C4-2B (cell line): ENCODE results near the gene CEACAM6.

ENCODE experiments used
- H3K27ac ChIP-seq: fragments of 450-650 bp; 2 replicates; pipeline ENCODE4 v1.5.1; 2017
- ZFX ChIP-seq: fragments of 450-650 bp; IDR thresholded peaks from 2 replicates; pipeline ENCODE4 v1.6.1; 2017
- TF ChIP-seq, protein P1 (sequence below): fragments of 450-650 bp; conservative IDR thresholded peaks from 2 replicates; pipeline ENCODE4 v1.5.1; 2017; ENCODE audit warnings: mild to moderate bottlenecking

Gene CEACAM6

DNA sequence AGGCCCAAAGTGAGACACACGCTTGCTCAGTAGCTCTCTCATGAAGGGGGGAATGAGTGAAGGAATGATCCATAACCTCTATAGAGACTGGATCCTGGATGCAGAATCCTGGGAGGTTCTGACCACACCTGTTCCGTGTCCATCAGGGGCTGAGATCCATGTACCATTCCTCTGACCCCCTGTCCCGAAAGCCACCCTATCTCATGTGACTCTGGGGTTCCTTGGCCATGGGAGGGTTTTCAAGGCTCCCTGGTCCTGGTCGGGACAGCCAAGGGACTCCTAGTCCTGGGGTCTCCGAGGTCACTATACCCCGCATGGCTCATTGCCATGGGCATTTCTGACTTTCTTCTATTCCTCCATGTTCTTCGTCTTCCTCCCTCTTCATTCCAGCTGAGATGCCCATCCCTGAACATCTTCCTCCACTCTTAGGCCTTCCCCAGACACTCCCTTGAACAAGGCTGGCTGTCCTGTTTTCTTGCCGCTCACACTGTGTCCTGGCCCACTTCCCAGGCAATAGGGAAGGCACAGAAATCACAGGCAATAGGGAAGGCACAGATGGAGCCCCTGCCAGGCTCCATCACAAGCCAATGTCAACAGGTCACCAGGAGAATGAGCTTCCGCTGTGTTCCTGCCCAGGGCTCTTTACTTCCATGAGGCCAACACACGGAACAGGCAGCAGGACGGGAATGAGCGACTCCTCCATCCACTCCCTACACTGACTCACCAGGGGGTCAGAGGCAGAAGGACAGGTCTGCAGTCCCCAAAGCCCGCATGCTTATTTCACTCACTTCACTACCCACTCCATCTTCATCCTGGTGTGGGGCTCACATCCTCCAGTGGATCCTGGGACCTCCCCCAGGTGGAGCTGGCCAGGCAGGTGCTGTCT lies 43.7 kb upstream of the CEACAM6 start:
- TF ChIP-seq ZFX, result no peak
- TF ChIP-seq, protein P1, sequence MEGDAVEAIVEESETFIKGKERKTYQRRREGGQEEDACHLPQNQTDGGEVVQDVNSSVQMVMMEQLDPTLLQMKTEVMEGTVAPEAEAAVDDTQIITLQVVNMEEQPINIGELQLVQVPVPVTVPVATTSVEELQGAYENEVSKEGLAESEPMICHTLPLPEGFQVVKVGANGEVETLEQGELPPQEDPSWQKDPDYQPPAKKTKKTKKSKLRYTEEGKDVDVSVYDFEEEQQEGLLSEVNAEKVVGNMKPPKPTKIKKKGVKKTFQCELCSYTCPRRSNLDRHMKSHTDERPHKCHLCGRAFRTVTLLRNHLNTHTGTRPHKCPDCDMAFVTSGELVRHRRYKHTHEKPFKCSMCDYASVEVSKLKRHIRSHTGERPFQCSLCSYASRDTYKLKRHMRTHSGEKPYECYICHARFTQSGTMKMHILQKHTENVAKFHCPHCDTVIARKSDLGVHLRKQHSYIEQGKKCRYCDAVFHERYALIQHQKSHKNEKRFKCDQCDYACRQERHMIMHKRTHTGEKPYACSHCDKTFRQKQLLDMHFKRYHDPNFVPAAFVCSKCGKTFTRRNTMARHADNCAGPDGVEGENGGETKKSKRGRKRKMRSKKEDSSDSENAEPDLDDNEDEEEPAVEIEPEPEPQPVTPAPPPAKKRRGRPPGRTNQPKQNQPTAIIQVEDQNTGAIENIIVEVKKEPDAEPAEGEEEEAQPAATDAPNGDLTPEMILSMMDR, result no peak
- H3K27ac ChIP-seq, result no peak overlapping the region

DNA sequence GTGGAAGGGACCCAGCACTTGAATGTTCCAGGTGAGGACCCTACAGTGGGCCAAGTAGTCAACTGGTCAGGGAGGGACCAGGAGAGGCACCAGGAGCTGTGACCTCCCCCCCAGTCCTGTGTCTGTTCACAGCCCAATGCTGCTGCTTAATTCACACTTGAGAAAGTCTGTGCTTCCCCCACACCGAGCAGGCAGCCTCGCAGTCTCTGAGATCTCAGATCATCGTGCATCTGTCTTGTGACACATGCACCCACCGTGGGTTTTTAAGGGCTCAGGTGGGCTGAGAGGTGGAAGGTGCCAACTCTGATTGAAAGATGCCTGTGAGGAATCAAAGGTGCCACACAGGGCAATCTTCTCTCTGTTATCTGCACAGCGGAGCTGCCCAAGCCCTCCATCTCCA lies 40.7 kb upstream of the CEACAM6 start:
- H3K27ac ChIP-seq, result no peak overlapping the region
- TF ChIP-seq, protein P1, result no peak
- TF ChIP-seq ZFX, result no peak

DNA sequence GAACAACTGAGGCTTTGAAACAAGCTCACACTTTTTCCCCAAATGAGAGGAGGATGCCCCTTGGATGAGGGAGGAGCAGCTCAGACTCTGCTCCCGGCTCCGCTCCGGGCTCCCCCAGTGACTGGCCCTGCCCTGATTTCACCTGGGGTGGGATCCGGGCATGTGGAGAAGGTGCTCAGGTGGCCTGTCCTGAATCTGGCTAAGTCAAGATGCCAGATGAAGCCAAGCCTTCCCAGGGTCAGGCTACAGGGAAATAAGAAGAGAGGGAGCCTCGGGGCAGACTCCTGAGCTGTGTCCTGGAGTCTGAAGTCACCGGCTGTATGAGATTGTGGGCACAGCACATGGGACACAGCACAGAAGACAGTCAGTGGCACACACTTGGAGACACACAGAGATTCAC lies 36.6 kb upstream of the CEACAM6 start:
- H3K27ac ChIP-seq, result no peak overlapping the region
- no peak for TF ChIP-seq ZFX
- TF ChIP-seq, protein P1, result no peak

DNA sequence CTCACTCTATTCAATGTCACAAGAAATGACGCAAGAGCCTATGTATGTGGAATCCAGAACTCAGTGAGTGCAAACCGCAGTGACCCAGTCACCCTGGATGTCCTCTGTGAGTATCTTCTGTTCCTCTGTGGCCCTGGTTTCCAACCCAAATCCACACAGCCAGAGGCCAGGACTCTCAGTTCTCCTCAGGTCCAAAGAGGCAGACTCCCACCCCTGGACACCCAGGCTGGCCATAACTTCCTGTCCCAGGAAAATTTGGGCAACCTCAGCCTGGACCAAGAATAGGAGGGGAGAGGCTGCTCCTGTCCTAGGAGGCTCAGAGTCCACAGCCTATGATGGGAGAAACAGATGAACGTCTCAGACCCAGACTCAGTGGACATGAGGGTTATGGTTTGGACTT lies 35.2 kb upstream of the CEACAM6 start:
- H3K27ac ChIP-seq, result no peak overlapping the region
- no peak for TF ChIP-seq ZFX
- TF ChIP-seq, protein P1, result no peak

DNA sequence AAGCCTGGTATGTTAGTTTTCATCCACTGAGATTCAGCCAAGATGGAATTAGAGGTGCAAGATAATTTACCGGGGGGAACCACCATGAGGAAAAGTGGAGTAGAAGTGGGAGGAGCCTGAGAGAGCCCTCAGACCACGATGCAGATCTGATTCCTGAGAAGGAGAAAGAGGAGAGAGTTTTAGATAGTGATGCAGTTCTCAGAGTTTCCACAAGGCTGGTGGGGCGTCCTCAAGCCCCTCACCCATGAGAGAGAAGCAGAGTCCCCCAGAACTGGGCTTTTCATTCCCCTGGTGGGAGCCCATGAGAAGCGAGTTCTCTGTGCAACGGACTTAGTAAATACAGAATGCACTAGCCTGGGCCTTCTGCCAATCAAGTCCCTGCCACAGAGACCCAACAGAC lies 28.8 kb upstream of the CEACAM6 start:
- H3K27ac ChIP-seq, result no peak overlapping the region
- no peak for TF ChIP-seq ZFX
- TF ChIP-seq, protein P1, result no peak

DNA sequence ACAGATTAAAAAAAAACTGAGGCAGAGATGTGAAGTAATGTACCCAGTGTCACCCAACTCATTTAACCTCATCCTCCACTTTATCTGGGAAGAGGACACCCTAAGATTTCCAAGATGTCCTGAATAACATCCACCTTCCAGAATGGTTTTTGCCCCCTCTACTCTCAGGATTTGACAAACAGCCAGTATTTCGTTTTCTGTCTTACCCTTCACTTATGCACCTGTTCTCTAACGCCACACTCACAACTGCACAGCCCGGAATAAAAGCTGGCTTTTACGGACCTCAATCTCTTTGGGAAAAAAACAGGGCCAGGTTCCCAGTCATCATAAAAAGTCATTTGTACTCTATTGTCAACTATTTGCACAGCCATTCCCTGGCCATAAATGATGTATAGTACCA lies 21.2 kb upstream of the CEACAM6 start:
- TF ChIP-seq, protein P1, result no peak
- no peak for TF ChIP-seq ZFX
- H3K27ac ChIP-seq, result no peak overlapping the region

DNA sequence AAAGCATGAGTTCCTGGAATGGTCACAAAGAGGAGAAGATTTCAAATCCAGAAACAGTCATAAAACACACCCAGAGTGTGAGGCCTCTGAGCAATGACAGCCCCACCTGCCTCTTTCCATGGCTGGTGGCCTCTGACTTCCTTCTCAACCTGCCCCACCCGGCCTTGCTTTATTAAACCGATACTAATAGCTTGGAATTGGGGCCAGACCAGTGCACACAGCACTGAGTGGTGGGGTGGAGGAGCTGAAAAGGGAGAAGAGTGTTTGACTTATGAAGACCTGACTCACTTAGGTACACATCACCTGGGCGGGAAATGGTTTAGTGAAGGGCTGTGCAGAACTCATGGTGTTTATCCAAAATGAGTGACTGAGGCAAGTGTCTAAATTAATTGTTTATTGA lies 20.7 kb upstream of the CEACAM6 start:
- H3K27ac ChIP-seq, result no peak overlapping the region
- TF ChIP-seq, protein P1, result no peak
- TF ChIP-seq ZFX, result no peak
